Kidney (tissue), 22 donors: ENCODE data around the gene NLRP4. TPM values are rescaled to one million over a fixed set of nuclear protein-coding genes. Genes with fewer than 3 reads are reported as not detected.

ENCODE experiments used
- DNase-seq, 5 donors: peaks; one replicate each; pipeline ENCODE4 v3.0.0-alpha.2; 2013 to 2020
- FAIRE-seq: peaks from 2 replicates; lab custom pipeline; 2012; peaks lifted over from hg19 to GRCh38; lab: Jason Lieb, UNC
- H3K27ac ChIP-seq, 2 donors: one replicate each; pipeline ENCODE4 v1.7.0; 2013; ENCODE audit warnings: low read depth in 2 of 2, low read length in 2 of 2, inconsistent platforms in 1 of 2
- H3K27me3 ChIP-seq: one replicate; pipeline ENCODE4 v1.7.1; 2013; ENCODE audit warnings: low read length, inconsistent platforms; ENCODE audit not compliant: control insufficient read depth, insufficient read depth
- H3K36me3 ChIP-seq, 3 donors: one replicate each; pipeline versions ENCODE4 v1.7.0 to v1.7.1; 2013; ENCODE audit warnings: low read length in 3 of 3, control low read depth in 1 of 3, inconsistent platforms in 1 of 3; ENCODE audit not compliant: insufficient read depth in 3 of 3, control insufficient read depth in 2 of 3
- H3K4me1 ChIP-seq, 3 donors: one replicate each; pipeline versions ENCODE4 v1.7.0 to v1.7.1; 2013; ENCODE audit warnings: low read length in 3 of 3, inconsistent platforms in 1 of 3, low read depth in 1 of 3; ENCODE audit not compliant: control insufficient read depth in 2 of 3, insufficient read depth in 2 of 3
- H3K4me3 ChIP-seq, 3 donors: one replicate each; pipeline versions ENCODE4 v1.7.0 to v1.8.1; 2013; ENCODE audit warnings: low read length in 3 of 3, control low read depth in 1 of 3, inconsistent platforms in 1 of 3
- H3K9ac ChIP-seq, 3 donors: one replicate each; pipeline versions ENCODE4 v1.7.0 to v1.7.1; 2013; ENCODE audit warnings: low read length in 3 of 3, control low read depth in 1 of 3, inconsistent platforms in 1 of 3
- H3K9me3 ChIP-seq, 3 donors: one replicate each; pipeline versions ENCODE4 v1.7.0 to v1.7.1; 2013; ENCODE audit warnings: low read length in 3 of 3, control low read depth in 1 of 3, inconsistent platforms in 1 of 3; ENCODE audit not compliant: control insufficient read depth in 2 of 3, insufficient read depth in 1 of 3
- CTCF ChIP-seq: IDR thresholded peaks from 3 replicates; pipeline ENCODE4 v1.5.1; 2012; ENCODE audit warnings: mild to moderate bottlenecking, moderate library complexity, borderline replicate concordance; ENCODE audit not compliant: insufficient read depth; ENCODE audit errors: extremely low read depth
- intact Hi-C: fragments of 100-400 bp; cut with DNase I; formaldehyde crosslinking; loops from one replicate; pipeline ENCODE4 v1.11.1; 2022
- long read RNA-seq, 10 donors: library from polyadenylated mRNA in 1 of 10; unstranded in 1 of 10; transcript quantifications; one replicate each; pipeline ENCODE4 v2.0.0 and lab custom pipeline, GENCODE V29; 2021 to 2026
- polyA plus RNA-seq: library from polyadenylated mRNA; stranded (reverse); fragments of 350-450 nt; fragmentation: Illumina TruSeq; extraction: RNeasy Lipid Tissue Mini Kit (QIAGEN cat#74804); gene quantifications from one replicate; pipeline ENCODE4 v1.2.3, GENCODE V29; 2014; ENCODE audit warnings: low read depth, low replicate concordance; ENCODE audit not compliant: insufficient read depth
- total RNA-seq: library from RNA; stranded (reverse); fragmentation: NEBNext Ultra II Directional; extraction: Animal tissue kit (Norgen Biotek cat#: 25700); gene quantifications from one replicate; pipeline ENCODE4 v1.2.1, GENCODE V29; 2021
- donor health status: control.
- donor health status: control.
- donor health status: control.
- donor health status: control.
- donor health status: control.
- donor health status: DM: yes; HTN: yes; CAD: no.
- donor health status: Normal renal cell carcinoma (clear cell type).

Gene NLRP4
- total RNA-seq (0.06 TPM), polyA plus RNA-seq (not detected)
- long read RNA-seq, donor 1 = 0 reads
- long read RNA-seq, donor 2 = 0 reads
- long read RNA-seq, donor 3 = 0 reads
- long read RNA-seq, donor 4 = 0 reads
- long read RNA-seq, donor 5 = 0 reads
- long read RNA-seq, donor 6 = 0 reads
- long read RNA-seq, donor 7 = 0 reads
- long read RNA-seq, donor 8 = 0 reads
- long read RNA-seq, donor 9 = 0 reads
- long read RNA-seq, donor 10 = 0 reads

DNA sequence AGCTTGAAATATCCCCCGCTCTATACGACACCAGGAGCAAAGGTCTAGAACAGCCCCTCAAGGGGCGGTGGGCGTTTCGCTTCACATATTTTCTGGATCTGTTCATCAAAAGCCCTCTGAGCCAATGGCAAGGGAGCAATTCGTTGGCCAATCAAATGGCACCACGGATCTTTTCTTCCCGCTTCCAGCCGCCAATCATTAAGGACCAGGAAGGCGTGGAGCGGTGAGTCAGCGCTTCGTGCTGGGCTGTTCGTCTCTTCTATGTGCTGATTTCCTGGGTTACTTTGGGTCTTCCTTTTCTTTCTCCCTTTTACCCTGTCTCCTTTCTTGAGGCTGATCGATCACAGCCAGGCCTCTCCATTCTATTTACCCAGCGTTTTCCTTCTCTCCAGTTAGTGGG lies at the start of gene NLRP4:
NLRP4 (plus strand) TSS at position 201 of the 400 bp plus-strand sequence. CDS start 15,541 bp downstream, outside the sequence.
- FAIRE-seq (no peak), DNase-seq (no peak)
- intact Hi-C loops = no loop called here
- no peak for TF ChIP-seq CTCF
- no peaks in the 10 kb centered on the region for H3K4me1 ChIP-seq
- no peak within 1 kb of the TSS for H3K27ac ChIP-seq
- H3K9me3 ChIP-seq = no peaks in the 10 kb centered on the region
- no peaks in the 10 kb centered on the region for H3K36me3 ChIP-seq
- no peak within 1 kb of the TSS for H3K4me3 ChIP-seq
- no peaks in the 10 kb centered on the region for H3K27me3 ChIP-seq
- no peak within 1 kb of the TSS for H3K9ac ChIP-seq

DNA sequence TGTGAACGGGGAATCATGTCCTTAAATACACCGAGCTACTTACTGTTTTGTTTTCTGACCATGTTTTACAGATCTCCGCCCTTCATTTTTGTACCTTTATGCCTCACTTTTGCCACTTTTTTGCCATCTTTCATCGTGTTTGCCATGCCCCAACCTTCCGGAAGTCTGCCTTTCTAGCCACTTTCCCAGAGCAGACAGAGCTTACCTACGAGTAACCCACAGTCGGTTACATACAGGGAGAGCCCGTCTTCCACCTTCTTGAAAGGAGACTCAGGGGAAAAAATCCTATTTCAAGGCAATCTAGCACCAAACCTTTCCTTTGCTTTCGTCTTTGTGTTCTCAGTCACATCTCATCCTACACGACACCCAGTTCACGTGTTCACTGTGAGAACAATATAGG lies 41.3 kb upstream of the NLRP4 start:
- DNase-seq (no peak), FAIRE-seq (no peak)
- Histone ChIP-seq H3K9me3 (no peaks in the 10 kb centered on the region), H3K27me3 (no peaks in the 10 kb centered on the region), H3K36me3 (no peaks in the 10 kb centered on the region), H3K4me1 (no peaks in the 10 kb centered on the region), H3K4me3 (no peak overlapping the region), H3K27ac (no peak overlapping the region), H3K9ac (no peak overlapping the region)
- intact Hi-C loops = no loop called here
- TF ChIP-seq CTCF = no peak

DNA sequence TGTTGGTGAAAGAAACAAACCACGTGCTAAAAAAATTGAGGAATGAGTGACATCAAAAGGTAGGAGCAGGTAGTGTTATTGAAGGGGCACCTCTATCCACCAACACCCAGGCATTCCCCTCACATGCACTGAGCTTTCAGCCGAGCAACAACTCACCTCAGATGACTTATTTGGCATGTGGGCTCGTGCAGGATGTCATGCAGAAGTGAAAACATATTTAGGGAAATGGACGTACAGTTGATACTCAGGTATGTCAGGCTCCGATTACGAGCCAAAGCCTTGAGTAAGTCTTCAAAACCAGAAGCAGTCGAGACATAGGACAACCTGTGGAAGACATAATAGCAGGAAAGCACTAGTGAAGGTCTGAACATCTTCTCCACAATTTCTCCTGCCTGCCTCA lies 34.9 kb upstream of the NLRP4 start:
- no peaks in the 10 kb centered on the region for H3K27me3 ChIP-seq
- no peak overlapping the region for H3K9ac ChIP-seq
- no peak for DNase-seq
- H3K9me3 ChIP-seq = no peaks in the 10 kb centered on the region
- H3K36me3 ChIP-seq = no peaks in the 10 kb centered on the region
- no peak for FAIRE-seq
- H3K4me3 ChIP-seq = no peak overlapping the region
- TF ChIP-seq CTCF = no peak
- intact Hi-C loops = no loop called here
- no peaks in the 10 kb centered on the region for H3K4me1 ChIP-seq
- H3K27ac ChIP-seq = no peak overlapping the region

GRCh38 chr19:55802281-55802680 lies 34.1 kb upstream of the NLRP4 start:
- intact Hi-C loops = no loop called here
- no peak for FAIRE-seq
- H3K9me3 ChIP-seq = no peaks in the 10 kb centered on the region
- no peaks in the 10 kb centered on the region for H3K4me1 ChIP-seq
- no peak for DNase-seq
- H3K27me3 ChIP-seq = no peaks in the 10 kb centered on the region
- no peaks in the 10 kb centered on the region for H3K36me3 ChIP-seq
- no peak overlapping the region for H3K9ac ChIP-seq
- no peak overlapping the region for H3K4me3 ChIP-seq
- no peak for TF ChIP-seq CTCF
- no peak overlapping the region for H3K27ac ChIP-seq
